GM13977 (cell line): ENCODE data around the gene ATP1A3.
"Not testable (repeated sequence)": the region's sequence is repeated elsewhere in the genome, so short reads cannot be mapped to it uniquely, and the experiment has no call there.

Experiments used
- DNase-seq: peaks from one replicate; pipeline ENCODE4 v3.0.0; 2012; ENCODE audit warnings: low spot score
- in situ Hi-C: fragments of 300-500 bp; cut with MboI; formaldehyde crosslinking; loops from one replicate; pipeline ENCODE4 v1.12.0; 2022; ENCODE audit warnings: low sequenced_read_pairs, low pct_unique_long_range_greater_than_20kb, mixed read lengths, inconsistent platforms; ENCODE audit not compliant: unreplicated experiment
- TF ChIP-seq, protein P1 (sequence below): IDR thresholded peaks from 2 replicates; pipeline ENCODE4 v1.5.1; 2012; ENCODE audit warnings: mild to moderate bottlenecking, control low read depth; ENCODE audit not compliant: insufficient read depth; ENCODE audit errors: extremely low read depth, missing control alignments

The ATP1A3 gene

DNA sequence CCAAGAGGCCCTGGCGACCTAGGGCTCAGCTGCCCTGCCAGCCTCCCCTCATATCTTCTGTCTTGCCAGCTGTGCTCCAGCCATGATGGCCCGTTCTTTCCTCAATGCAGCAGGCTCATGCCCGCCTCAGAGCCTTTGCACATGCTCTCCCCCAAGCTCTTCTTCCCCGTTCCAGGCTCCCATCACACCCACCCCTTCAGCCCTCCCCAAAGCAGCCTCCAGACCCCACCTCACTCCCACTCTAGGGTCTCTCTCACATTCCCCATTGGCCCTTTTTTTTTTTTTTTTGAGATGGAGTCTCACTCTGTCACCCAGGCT is 29.9 kb upstream of the ATP1A3 start:
- TF ChIP-seq, protein P1, sequence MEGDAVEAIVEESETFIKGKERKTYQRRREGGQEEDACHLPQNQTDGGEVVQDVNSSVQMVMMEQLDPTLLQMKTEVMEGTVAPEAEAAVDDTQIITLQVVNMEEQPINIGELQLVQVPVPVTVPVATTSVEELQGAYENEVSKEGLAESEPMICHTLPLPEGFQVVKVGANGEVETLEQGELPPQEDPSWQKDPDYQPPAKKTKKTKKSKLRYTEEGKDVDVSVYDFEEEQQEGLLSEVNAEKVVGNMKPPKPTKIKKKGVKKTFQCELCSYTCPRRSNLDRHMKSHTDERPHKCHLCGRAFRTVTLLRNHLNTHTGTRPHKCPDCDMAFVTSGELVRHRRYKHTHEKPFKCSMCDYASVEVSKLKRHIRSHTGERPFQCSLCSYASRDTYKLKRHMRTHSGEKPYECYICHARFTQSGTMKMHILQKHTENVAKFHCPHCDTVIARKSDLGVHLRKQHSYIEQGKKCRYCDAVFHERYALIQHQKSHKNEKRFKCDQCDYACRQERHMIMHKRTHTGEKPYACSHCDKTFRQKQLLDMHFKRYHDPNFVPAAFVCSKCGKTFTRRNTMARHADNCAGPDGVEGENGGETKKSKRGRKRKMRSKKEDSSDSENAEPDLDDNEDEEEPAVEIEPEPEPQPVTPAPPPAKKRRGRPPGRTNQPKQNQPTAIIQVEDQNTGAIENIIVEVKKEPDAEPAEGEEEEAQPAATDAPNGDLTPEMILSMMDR = no peak
- in situ Hi-C loops = no loop called here
- no peak for DNase-seq

DNA sequence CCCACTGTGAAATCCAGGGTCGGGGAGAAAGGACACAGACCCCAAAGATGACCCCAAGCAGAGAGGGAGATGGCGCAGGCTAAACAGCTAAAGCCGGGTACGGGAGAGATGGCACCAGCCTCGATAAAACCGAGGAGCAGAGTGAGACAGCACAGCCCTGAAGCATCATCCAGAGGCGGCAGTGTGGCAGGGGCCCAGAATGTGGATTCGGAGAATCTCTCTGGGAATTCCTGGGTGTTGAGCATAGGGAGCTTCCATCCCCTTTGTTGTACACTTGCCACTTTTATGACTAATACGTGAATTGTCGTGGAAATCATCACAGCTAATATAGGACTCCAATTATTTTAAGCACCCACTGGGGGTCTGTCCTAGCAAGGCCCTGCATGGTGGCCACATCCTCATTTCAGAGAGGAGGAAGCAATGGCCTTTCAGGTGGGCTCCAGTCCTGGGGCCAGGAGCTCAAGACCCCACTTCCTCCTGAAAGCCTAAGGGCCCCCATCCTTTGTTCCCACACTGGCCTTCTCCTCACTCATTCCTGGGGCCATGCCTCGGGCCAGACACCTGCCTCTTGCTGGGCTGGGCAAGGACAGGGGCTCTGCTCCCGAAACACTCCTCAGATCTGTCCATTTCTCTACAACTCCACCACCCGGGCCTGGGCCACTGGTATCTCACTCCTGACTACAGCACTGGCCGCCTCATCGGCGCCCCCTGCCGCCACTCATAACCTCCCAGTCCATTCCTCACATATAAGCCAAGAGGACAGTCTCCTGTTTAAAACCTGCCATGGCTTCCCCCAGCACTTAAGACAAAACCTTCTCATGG is 29.3 kb upstream of the ATP1A3 start:
- DNase-seq = peak; percentile 56
- in situ Hi-C loops = no loop called here

DNA sequence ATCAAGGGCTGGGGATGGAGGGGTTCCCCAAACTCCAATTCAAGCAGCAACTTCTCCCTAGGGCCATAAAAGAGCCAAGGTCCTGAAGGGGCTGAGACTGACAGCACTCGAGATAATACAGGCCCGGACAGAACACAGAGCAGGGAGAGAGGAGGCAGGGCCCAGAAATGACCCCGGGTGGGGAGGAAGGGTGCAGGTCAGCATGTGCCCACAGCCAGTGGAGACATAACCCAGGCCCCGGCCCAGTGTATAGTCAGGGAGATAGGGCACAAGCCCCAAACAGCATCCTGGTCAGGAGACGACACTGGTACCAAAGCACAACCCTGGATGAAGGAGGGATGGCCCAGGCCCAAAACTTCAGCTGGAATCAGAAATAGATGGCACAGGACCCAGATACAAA is 28.6 kb upstream of the ATP1A3 start:
- in situ Hi-C loops = no loop called here
- TF ChIP-seq, protein P1 = no peak
- no peak for DNase-seq

More for the DNA sequence above, 29.3 kb upstream of the ATP1A3 start:
- TF ChIP-seq, protein P1 = peak; percentile 67

DNA sequence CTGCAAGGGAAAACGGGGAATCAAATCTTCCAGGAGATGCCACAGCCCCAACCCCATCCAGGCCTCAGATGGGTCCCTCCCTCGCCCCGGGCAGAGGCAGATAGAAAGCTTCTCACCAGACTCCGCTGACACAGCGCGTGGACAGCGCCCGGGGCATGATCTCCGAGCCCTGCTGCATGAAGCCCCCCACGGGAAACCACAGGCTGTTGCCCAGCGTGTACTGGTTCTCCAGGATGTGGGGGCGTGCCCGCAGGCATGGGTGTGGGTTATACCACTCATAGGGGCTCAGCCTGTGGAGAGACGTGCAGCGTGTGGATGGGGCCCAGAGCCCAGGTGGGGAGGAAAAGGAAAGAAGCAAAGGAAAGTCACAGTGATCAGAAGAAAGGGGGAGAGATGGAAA is 27.2 kb upstream of the ATP1A3 start:
- in situ Hi-C loops = no loop called here

DNA sequence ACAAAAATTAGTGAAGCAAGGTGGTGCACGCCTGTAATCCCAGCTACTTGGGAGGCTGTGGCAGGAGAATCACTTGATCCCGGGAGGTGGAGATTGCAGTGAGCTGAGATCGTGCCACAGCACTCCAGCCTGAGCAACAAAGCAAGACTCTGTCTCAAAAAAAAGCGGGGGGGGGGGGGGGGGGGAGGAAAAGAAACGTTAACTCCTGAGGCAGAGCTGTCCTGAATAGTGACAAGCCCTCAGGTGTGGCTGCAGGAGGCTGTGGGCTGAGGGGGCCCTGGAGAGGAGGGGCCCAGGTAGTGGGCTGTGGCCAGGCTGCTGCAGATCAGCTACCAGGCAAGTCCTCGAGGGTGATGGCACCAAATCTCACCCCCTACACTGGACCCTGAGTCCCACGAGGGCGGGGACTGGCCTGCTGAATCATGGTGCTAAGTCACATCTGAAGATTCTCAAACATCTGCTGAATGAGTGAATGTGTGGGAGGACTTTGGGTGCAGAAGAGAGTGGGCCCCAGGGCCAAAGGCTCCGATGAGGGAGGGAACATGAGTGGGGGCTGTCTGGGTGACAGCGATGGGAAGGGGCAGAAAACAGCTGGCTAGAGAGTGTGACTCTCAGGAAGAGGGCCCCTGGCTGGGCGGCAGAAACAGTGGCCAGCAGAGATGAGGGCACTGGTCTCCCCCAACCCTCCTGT is 24.6 kb upstream of the ATP1A3 start:
- DNase-seq = no peak
- TF ChIP-seq, protein P1 = no peak

More for the DNA sequence above, 27.2 kb upstream of the ATP1A3 start:
- DNase-seq = no peak
- TF ChIP-seq, protein P1 = no peak

DNA sequence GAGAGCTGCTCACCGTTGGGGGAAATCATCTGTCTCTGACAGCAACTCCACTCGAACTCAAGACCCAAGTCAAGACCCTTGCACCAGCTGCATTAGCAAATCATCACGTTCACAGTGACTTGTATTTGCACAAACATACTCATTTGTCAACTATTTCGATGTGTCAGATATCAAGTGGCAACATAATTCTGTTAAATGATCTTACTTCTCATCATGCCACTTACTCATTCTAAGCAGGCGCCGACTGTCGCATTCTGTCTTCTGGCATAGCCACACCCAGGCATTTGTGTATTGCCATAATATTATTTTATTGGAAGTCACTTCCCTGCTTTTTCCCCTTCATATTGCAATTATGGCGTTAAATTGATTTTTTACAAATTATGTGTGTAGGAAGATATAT is 23.0 kb upstream of the ATP1A3 start:
- in situ Hi-C loops = no loop called here
- TF ChIP-seq, protein P1 = no peak
- no peak for DNase-seq

More for the DNA sequence above, 24.6 kb upstream of the ATP1A3 start:
- in situ Hi-C loops = no loop called here

DNA sequence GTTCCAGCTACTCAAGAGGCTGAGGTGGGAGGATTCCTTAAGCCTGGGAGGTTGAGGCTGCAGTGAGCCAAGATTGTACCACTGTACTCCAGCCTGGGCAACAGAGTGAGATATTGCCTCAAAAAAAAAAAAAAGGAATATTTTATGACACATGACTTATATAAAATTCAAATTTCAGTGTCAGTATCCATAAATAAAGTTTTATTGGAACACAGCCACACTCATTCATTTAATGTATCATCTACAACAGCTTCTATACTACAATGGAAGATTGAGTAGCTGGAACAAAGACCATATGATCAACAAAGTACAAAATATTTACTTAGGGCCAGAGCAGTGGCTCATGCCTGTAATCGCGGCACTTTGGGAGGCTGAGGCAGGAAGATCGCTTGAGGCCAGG is 18.7 kb upstream of the ATP1A3 start:
- DNase-seq, in situ Hi-C loops: not testable (repeated sequence)
